HG02678 (cell line): ENCODE measurements around the gene USP48.

Experiments
- ATAC-seq: cut with Tn5 transposase; IDR thresholded peaks from one replicate; pipeline ENCODE4 v1.9.1; 2021; ENCODE audit warnings: mild to moderate bottlenecking, moderate library complexity; ENCODE audit not compliant: unreplicated experiment

Gene USP48

GRCh38 chr1:21655259-21655658, 127.7 kb downstream of the USP48 start:
- no peak for ATAC-seq

DNA sequence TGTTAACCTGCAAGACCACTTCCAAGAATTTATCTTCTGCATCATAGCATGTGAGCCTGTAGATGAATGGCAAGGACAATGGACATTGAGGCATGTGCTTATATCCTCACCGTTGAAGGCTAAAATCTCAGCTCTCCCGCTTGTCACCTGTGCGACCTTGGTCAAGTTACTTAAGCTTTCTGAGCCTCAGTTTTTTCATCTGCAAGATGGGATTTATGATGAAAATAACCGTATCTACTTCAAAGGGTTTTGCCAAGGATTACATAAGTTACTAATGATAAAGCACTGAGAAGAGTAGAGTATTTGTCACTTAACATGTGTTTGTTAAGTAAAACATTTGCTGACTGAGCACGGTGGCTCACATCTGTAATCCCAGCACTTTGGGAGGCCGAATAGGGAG, 128.7 kb downstream of the USP48 start:
- ATAC-seq: no peak

- ATAC-seq: no peak
These were observed 129.2 kb downstream of the USP48 start for GRCh38 chr1:21653744-21654100.

DNA sequence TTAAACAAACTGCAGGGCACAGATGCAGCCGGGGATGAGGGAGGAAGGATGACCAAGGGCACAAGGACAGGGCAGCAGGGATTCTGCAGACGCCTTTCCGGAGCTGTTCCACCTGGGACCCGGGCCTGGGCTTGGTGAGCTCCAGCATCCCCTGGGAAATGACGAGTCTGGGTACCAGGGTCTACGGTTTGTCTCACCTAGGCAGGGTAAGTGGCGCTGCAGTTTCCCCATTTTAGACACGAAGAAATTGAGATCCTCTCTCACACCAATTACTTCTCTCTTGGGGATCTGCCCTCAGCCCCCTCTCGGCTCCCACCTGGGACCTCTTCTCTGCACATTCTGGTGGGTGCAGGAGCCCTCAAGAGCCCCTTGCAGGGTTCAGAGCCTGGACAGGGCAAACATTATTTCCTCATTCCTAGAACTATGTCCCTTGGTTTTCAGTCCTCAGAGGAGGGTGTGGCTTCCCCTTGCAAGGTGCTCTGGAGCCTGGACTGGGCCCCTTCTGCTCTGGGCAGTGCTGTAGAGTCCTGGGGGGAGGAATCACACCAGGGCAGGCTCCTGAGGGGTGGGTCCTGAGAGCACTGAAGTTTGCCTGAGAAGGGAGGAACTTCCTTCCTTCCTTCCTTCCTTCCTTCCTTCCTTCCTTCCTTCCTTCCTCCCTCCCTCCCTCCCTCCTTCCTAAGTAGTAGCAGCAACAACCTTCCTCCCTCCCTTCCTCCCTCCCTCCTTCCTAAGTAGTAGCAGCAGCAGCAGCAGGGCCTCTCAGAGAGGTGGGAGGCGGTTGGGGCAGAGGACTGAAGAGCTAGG, 129.8 kb downstream of the USP48 start:
- no peak for ATAC-seq

DNA sequence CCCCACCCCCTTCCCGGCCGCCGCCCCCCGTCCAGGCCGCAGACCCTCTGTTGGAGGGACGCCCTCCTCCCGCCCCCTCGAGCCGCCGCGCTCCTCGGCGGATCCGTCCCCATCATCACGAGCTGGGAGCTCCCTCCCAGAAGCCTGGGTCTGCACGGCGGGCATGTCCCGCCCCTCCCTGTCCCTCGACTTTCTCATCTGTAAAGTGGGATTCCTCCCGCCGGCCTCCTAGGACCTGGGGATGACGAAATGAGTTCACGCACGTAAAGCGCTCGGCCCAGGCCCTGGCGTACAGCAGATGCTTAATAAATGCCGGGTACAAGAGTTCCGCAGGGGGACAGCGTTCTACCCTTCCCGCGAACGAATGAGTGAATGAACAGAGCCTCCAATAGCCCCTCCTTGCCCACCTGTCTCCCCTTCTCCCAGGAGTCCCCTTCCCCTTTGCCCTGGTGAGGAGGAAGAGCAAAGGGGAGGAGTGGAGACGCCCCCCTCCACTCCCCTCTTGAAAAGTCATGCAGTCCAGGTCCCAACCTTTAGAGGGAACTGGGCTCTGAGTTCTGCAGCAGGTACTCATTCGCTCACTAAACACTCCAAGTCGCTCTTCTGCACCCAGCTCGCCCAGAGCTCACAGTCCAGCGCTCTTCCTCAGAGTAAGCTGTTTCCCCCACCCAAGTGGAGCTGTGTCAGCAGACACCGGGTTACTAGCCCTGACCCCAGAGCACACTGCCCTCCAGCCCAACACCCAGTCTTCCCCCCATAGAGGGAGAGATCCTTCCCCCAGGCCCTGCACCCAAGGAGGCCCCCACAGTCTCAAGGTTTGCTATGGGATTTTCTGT, 130.6 kb downstream of the USP48 start:
- no peak for ATAC-seq

DNA sequence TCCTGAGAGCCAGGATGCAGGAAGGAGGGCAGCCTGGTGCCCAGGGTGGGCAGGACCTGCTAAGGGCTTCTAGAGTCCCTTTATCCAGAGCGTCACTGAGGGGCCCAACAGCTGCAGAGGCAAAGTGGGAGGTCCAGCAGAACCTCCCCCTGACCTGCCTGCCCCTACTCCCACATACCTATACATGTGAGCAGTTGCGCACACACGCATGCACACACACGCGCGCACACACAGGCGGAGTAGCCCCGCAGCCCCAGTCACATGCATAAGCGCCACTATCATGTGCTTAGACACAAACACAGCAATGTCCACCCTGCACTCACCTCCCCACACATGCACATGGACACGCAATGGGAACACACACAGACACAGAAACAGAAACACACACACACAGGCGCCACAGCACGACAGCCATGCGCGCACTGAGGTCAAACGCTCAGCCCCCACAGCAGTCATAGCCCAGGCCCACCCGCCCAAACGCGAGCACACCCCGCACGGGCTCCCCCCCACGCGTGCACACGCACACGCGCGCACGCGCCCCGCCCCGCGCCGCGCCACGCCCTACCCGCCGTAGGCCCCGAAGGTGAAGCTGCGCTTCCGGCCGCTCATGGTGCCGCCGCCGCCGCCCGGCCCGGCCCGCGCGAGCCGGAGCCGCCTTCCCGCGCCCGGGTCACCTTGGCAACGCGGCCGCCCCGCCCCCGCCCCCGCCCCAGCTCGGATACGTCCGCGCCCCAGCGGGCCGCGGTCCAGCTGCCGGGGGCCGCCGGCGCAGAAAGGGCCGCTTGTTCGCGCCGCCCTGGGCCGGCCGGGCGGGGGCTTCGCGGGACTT, 131.5 kb downstream of the USP48 start:
- no peak for ATAC-seq

DNA sequence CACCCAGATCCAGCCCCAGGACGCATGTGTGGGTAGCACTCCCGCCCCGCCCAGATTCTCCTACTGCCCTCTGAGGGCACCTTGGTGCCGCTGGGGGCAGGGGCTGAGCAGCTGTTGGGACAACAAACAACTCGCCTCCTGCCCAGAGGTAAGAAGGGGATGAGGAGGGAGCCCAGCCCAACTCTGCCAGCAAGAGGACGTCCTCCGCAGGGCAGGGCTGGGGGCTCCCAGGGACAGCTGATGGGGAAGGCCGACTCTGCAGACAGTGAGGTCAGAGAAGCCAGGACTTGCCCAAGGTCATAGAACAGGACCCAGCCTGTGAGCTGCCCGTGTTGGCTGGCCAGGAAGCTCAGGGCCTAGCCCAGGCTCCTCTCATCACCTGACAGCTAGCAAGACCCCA, 132.5 kb downstream of the USP48 start:
- ATAC-seq: no peak

DNA sequence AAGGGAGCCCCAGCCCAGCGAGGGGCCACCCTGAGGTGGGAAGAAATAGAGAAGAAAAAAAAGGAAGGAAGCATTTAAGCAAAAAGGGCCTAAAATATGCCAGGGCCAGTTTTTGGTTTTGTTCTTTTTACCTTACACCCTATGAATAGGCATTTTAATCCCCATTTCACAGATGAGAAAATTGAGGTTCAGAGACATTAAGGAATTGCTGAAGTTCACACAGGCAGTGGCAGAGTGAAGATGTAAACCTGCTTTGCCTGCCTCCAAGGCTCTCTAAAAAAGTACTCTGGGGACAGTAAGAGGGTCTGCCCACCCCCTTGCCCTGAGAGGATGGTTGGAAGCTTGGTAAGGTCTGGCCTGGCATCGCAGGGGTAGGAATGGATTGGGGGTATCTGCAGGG, 133.6 kb downstream of the USP48 start:
- ATAC-seq: no peak

DNA sequence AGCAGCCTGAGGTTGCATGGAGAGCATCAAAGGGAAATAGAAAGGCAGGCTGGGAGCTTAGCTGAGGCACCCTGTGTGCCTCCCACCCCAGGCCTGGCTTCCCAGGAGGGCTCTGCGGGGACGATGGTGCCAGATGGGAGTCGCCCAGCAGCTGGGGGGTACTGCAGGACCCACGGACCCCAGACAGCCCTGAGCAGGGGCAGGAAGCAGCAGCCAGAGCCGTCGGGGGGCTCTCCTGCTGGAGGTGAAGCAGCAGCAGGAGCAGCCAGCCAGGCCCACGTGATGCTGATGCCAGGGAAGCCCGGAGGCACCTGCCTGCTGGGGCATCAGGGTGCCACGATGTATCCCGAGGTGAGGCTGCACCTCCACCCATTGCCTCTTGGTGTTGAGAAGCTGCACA, 134.2 kb downstream of the USP48 start:
- ATAC-seq: no peak

DNA sequence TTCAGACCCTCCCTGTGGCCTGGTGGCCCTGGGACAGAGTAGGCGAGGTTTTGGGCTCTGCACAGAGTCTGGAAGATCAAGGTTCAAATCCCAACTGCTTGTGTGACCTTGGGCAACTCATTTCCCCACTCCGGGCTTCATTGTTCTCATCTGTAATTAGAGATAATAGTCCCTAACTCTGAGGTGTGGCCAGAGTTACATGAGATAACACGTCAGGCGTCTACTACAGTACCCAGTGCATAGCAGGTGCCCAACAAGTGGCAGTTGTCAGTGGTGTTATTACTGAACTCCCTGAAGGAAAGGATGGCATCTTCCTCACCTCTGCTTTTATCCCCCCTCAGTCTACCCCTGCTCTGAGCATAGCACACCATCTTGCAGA, 134.6 kb downstream of the USP48 start:
- ATAC-seq: no peak

DNA sequence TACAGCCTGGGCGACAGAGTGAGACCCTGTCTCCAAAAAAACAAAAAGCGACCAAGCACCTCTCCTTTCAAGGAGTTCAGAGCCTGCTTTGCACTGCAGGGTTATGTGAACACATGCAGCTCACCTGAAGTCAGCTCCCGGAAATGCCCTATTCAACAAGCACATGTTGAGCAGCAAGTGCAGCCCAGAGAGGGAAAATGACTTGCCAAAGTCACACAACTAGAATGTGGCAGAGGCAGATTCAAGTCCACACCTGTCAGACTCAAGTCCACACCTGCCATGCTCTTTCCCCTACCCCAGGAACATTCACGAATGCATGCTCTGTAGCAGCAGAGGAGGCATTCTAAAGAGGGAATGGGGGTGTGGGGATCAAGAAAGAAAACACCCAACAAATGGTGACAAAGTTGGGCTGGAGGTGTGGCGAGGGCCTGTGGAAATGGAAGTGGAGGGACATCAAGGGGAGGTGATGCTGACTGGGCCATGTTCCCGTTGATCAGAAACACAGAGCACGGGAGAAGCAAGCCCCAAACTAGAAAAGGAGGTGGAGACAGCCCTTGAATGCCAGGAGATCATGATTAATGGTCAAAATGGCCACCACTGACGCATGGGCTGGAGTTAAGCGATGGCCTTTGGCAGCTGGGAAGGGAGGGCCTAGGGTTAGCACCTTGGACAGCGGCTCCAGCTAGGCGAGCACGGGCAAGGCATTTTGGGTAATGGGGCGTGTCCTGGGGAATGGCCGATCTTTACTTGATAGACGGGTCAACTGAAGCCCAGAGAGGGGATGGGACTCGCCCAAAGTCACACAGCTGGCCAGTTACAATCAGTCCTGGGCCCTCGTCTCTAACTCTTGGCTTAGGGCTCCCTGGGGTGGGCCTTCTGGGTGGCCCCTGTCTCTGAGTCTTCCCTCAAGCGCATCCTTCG, 135.3 kb downstream of the USP48 start:
- ATAC-seq: no peak

DNA sequence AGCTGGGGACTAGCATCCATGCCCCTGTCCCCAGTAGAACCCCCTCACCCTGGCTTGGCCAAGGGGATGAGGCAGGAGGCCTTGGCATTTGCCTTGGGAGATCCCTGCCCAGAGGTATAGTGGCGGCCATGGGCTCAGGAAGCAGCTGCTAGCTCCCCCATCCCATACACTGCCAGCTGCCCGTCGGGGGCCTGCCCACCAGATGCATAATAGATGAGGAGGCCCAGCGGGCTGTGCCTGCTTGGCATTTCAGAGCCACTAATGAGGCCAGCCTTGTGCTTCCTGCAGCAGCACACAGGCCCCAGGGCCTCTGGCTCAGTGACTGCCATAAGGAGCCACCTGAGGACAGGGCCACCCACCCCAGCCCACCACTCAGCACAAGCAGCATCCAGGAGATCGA, 137.4 kb downstream of the USP48 start:
- no peak for ATAC-seq

DNA sequence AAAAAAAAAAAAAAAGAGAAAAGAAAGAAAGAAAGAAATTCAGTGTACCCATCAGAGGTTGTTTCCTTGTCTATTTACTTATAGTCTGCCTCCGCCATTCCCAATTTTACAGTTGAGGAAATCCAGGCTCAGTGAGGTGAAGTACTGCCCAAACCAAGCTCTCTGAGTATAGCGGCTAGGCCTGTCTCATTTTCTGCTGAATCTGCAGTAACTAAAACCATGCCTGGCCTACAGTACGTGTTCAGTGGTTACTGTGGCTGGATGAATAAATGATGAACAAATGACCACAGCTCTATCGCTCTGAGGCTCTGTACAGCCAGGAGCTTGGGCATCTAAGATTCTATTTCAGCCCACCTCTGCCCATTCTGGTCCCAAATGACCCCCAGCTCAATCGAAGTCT, 138.0 kb downstream of the USP48 start:
- ATAC-seq: no peak

DNA sequence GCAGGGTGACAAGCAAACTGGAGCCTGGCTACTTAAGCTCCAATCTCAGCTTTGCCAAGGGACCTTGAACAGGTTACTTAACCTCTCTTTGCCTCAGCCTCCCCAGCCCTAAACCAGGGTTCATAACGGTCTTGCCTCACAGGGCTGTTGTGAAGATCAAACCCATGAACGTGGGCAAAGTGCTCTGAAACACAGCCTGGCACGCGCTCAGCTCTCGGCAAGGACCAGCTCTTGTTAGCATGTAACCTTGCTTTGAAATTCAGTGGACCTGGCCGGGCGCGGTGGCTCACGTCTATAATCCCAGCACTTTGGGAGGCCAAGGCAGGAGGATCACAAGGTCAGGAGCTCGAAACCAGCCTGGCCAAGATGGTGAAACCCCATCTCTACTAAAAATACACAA, 138.6 kb downstream of the USP48 start:
- ATAC-seq: no peak

GRCh38 chr1:21643624-21644023, 139.3 kb downstream of the USP48 start:
- no peak for ATAC-seq

- no peak for ATAC-seq
These were observed 140.8 kb downstream of the USP48 start for GRCh38 chr1:21641967-21642739.

GRCh38 chr1:21641537-21641936, 141.4 kb downstream of the USP48 start:
- ATAC-seq: no peak

DNA sequence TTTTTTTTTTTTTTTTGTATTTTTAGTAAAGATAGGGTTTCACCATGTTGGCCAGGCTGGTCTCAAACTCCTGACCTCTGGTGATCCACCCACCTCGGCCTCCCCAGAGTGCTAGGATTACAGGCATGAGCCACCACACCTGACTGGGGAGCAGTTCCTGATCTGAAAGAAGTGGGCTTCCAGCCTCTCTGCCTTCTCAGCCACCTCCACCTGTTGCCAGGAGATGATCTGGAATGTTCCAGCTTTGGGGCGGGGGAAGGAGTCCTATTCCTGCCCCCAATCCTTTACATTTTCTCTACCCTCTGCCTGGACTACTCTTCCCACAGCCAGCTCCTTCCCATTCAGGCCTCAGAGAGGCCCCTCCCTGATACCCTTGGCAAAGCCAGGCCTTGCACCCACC, 141.9 kb downstream of the USP48 start:
- ATAC-seq: no peak

GRCh38 chr1:21640653-21641052, 142.3 kb downstream of the USP48 start:
- no peak for ATAC-seq

DNA sequence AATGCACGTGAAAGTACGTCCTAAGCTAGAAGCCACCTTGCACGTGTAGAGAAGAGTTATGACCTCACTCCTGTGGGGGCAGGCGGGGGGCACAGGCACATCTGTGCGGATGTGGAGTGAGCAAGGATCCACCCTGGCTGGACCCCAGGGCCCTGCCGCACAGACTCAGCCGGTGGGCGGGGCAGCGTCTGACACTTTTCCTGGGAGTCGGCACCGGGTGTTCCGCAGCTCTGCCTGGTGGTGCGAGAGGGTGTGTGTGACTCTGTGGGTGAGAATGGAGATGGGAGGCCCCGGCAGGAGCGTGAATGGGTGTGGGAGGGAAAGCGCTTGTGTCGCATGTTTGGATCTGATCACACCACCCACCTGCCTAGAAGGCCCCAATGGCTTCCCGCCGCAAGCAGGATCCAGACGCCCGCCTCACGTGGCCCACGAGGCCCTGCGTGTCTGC, 143.3 kb downstream of the USP48 start:
- no peak for ATAC-seq
